Measurements from ENCODE around the gene C11orf65.
"Not testable (repeated sequence)": the region's sequence is repeated elsewhere in the genome, so short reads cannot be mapped to it uniquely, and the experiment has no call there.

The C11orf65 gene

GRCh38 chr11:108486331-108486730 is 19.0 kb upstream of the C11orf65 start:
- TF ChIP-seq Cebpa-rat (IDR thresholded peaks at IDR 0.05), result no peak
- H3K9me3 ChIP-seq (replicated peaks in 1 of 11), result no peaks in the 10 kb centered on the region

GRCh38 chr11:108483163-108483562 is 15.8 kb upstream of the C11orf65 start:
- H3K9ac ChIP-seq, result no peak overlapping the region
- H3K27me3 ChIP-seq, result no peaks in the 10 kb centered on the region
- TF ChIP-seq Cebpa-rat (IDR thresholded peaks at IDR 0.05), result no peak
- H3K4me1 ChIP-seq, result no peaks in the 10 kb centered on the region
- no peak overlapping the region for H3K4me2 ChIP-seq
- H4K20me1 ChIP-seq, result no peaks in the 10 kb centered on the region
- H3K9me3 ChIP-seq (replicated peaks in 1 of 11), result no peaks in the 10 kb centered on the region
- H3K27ac ChIP-seq, result no peak overlapping the region
- peaks cover 0 to 54% (median 16%) of the 10 kb centered on the region in 11 experiments; a peak in 15 of 22 replicates for H3K36me3 ChIP-seq
- H3K4me3 ChIP-seq, result no peak overlapping the region

More at GRCh38 chr11:108486331-108486730, 19.0 kb upstream of the C11orf65 start:
- Histone ChIP-seq H3K9ac (no peak overlapping the region), H3K27ac (no peak overlapping the region), H3K4me2 (no peak overlapping the region), H3K4me1 (no peaks in the 10 kb centered on the region), H3K27me3 (no peaks in the 10 kb centered on the region), H3K4me3 (no peak overlapping the region), H4K20me1 (no peaks in the 10 kb centered on the region), H3K36me3 (peaks cover 0 to 62% (median 16%) of the 10 kb centered on the region in 11 experiments; a peak in 14 of 22 replicates)

- H3K36me3 ChIP-seq, result peaks cover 0 to 29% (median 14%) of the 10 kb centered on the region in 11 experiments; a peak in 12 of 22 replicates
- no peak for TF ChIP-seq Cebpa-rat (IDR thresholded peaks at IDR 0.05)
- no peaks in the 10 kb centered on the region for H3K4me1 ChIP-seq
- H3K27ac ChIP-seq, result no peak overlapping the region
- H3K9me3 ChIP-seq (replicated peaks in 1 of 11), result no peaks in the 10 kb centered on the region
- H3K4me2 ChIP-seq, result no peak overlapping the region
- H3K9ac ChIP-seq, result no peak overlapping the region
- no peak overlapping the region for H3K4me3 ChIP-seq
- H4K20me1 ChIP-seq, result no peaks in the 10 kb centered on the region
- no peaks in the 10 kb centered on the region for H3K27me3 ChIP-seq
Observed at GRCh38 chr11:108474664-108475463, 7.5 kb upstream of the C11orf65 start.

- Histone ChIP-seq H3K27ac (no peak overlapping the region), H3K4me3 (no peak overlapping the region), H3K9me3 (replicated peaks in 1 of 11) (no peaks in the 10 kb centered on the region), H3K9ac (no peak overlapping the region), H3K4me1 (peaks cover 4 to 8% (median 6%) of the 10 kb centered on the region in 10 experiments; a peak in 15 of 20 replicates), H4K20me1 (no peaks in the 10 kb centered on the region), H3K36me3 (peaks cover 0 to 28% (median 14%) of the 10 kb centered on the region in 11 experiments; a peak in 12 of 22 replicates), H3K27me3 (no peaks in the 10 kb centered on the region), H3K4me2 (no peak overlapping the region)
- TF ChIP-seq Cebpa-rat (IDR thresholded peaks at IDR 0.05), result no peak
Observed at GRCh38 chr11:108472681-108473080, 5.4 kb upstream of the C11orf65 start.

- Histone ChIP-seq H3K4me3 (no peak overlapping the region), H3K4me1 (peaks cover 13 to 28% (median 24%) of the 10 kb centered on the region in 10 experiments), H4K20me1 (no peaks in the 10 kb centered on the region), H3K27me3 (no peaks in the 10 kb centered on the region), H3K9ac (no peak overlapping the region), H3K4me2 (peak overlapping the region in 4 of 11 experiments; percentile 82 to 90 (median 86); a peak in 6 of 22 replicates), H3K9me3 (replicated peaks in 1 of 11) (no peaks in the 10 kb centered on the region), H3K27ac (peak overlapping the region in 1 of 11 experiments; percentile 92; a peak in 1 of 22 replicates), H3K36me3 (peaks cover 0 to 4% (median 0%) of the 10 kb centered on the region in 11 experiments; a peak in 1 of 22 replicates)
- TF ChIP-seq Cebpa-rat (IDR thresholded peaks at IDR 0.05), result no peak
Observed at GRCh38 chr11:108468478-108468864, 1.1 kb upstream of the C11orf65 start.

- Histone ChIP-seq H3K27ac (peak overlapping the region; percentile 86 to 98 (median 92)), H3K9me3 (replicated peaks in 1 of 11) (no peaks in the 10 kb centered on the region), H3K4me1 (peaks cover 13 to 28% (median 24%) of the 10 kb centered on the region in 10 experiments), H3K4me2 (peak overlapping the region; percentile 59 to 90 (median 80)), H3K9ac (peak overlapping the region; percentile 86 to 96 (median 90)), H4K20me1 (no peaks in the 10 kb centered on the region), H3K4me3 (peak overlapping the region; percentile 61 to 76 (median 70)), H3K36me3 (no peaks in the 10 kb centered on the region), H3K27me3 (no peaks in the 10 kb centered on the region)
- TF ChIP-seq Cebpa-rat (IDR thresholded peaks at IDR 0.05), result no peak
Observed at GRCh38 chr11:108466405-108466804, 924 bp downstream of the C11orf65 start.

- no peak overlapping the region for H3K4me2 ChIP-seq
- no peak overlapping the region for H3K27ac ChIP-seq
- H3K4me3 ChIP-seq, result no peak overlapping the region
- H3K9me3 ChIP-seq (replicated peaks in 1 of 11), result peaks cover 18 to 32% (median 23%) of the 10 kb centered on the region in 11 experiments; a peak in 21 of 22 replicates
- no peak overlapping the region for H3K9ac ChIP-seq
- no peak for TF ChIP-seq Cebpa-rat (IDR thresholded peaks at IDR 0.05)
- no peaks in the 10 kb centered on the region for H3K36me3 ChIP-seq
- no peaks in the 10 kb centered on the region for H3K27me3 ChIP-seq
- no peaks in the 10 kb centered on the region for H3K4me1 ChIP-seq
- H4K20me1 ChIP-seq, result no peaks in the 10 kb centered on the region
Observed at GRCh38 chr11:108453207-108453835, 14.0 kb downstream of the C11orf65 start.

- not testable (repeated sequence) for H3K4me2 ChIP-seq, H3K4me1 ChIP-seq, H3K9ac ChIP-seq, H3K4me3 ChIP-seq, H4K20me1 ChIP-seq, H3K27me3 ChIP-seq, H3K27ac ChIP-seq, H3K36me3 ChIP-seq
- H3K9me3 ChIP-seq (replicated peaks in 1 of 11), result peaks cover 0 to 23% (median 11%) of the 10 kb centered on the region in 11 experiments; a peak in 11 of 22 replicates
Observed at GRCh38 chr11:108441445-108441844, 25.9 kb downstream of the C11orf65 start.

GRCh38 chr11:108436594-108436993 is 30.7 kb downstream of the C11orf65 start:
- peaks cover 0 to 22% (median 10%) of the 10 kb centered on the region in 11 experiments; a peak in 9 of 22 replicates for H3K9me3 ChIP-seq (replicated peaks in 1 of 11)
- H3K36me3 ChIP-seq, result no peaks in the 10 kb centered on the region
- no peak overlapping the region for H3K4me3 ChIP-seq
- H3K4me1 ChIP-seq, result no peaks in the 10 kb centered on the region
- no peak overlapping the region for H3K4me2 ChIP-seq
- H3K9ac ChIP-seq, result no peak overlapping the region
- H3K27ac ChIP-seq, result no peak overlapping the region
- no peak for TF ChIP-seq Cebpa-rat (IDR thresholded peaks at IDR 0.05)
- H4K20me1 ChIP-seq, result no peaks in the 10 kb centered on the region
- H3K27me3 ChIP-seq, result no peaks in the 10 kb centered on the region
